Measurements from ENCODE around the gene CNKSR3.

GRCh38 chr6:154430481-154430919 lies 80.0 kb downstream of the CNKSR3 start:
- TF ChIP-seq CTCF (IDR thresholded peaks at IDR 0.05) (no peak), POLR2A (IDR thresholded peaks at IDR 0.05) (peak; percentile 29)

Measured in right lobe of liver (tissue), 4 donors.